ENCODE data around the gene UBAP2L.

Gene UBAP2L

GRCh38 chr1:154178911-154179811 is 41.6 kb upstream of the UBAP2L start:
- DNase-seq (ENCODE audit: low read depth): no peak
- H3K4me3 ChIP-seq (replicated peaks; ENCODE audit: low read depth, low read length): peak overlapping the region; percentile 4
- TF ChIP-seq CTCF (IDR thresholded peaks at IDR 0.05; ENCODE audit: low read length, missing control alignments): no peak

DNA sequence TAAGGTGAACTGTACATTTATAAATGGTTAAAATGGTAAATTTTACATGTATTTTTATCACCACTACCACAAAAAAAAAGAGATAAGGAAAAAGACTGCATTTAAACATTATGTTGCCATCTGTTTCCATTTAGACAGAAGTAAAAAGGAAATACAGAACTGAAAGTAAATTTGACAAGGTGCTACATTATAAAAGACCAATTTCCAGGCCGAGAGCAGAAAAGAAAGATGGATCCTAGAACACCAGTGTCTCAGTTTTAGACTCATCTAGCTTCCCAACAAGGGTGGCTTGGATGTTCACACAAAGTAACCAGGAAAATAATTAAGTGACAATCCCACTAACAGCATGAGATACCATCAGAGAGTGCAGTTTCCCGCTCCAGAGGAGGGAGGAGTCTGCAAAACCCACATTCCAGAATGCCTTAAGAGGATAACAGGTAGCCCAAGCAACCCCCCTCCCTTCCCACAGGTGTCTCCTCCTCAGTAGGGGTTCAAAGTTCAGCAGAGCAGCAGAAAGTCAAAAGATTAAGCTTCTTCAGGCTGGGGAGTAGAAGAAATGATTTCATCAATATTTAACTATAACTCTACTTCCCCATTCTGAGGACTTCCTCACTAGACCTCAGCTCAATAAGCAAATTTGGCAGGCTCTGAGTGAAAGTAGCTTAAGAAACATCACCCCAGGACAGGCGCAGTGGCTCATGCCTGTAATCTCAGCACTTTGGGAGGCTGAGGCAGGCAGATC is 40.6 kb upstream of the UBAP2L start:
- no peak for DNase-seq (ENCODE audit: low read depth)
- TF ChIP-seq CTCF (IDR thresholded peaks at IDR 0.05; ENCODE audit: low read length, missing control alignments): no peak
- H3K4me3 ChIP-seq (replicated peaks; ENCODE audit: low read depth, low read length): peak overlapping the region; percentile 25

GRCh38 chr1:154181944-154182343 is 38.8 kb upstream of the UBAP2L start:
- DNase-seq (ENCODE audit: low read depth): no peak
- peak overlapping the region; percentile 100 for H3K4me3 ChIP-seq (replicated peaks; ENCODE audit: low read depth, low read length)

GRCh38 chr1:154182344-154183045 is 38.3 kb upstream of the UBAP2L start:
- DNase-seq (ENCODE audit: low read depth): peak; percentile 89
- no peak for TF ChIP-seq CTCF (IDR thresholded peaks at IDR 0.05; ENCODE audit: low read length, missing control alignments)
- peak overlapping the region; percentile 100 for H3K4me3 ChIP-seq (replicated peaks; ENCODE audit: low read depth, low read length)

More at GRCh38 chr1:154181944-154182343, 38.8 kb upstream of the UBAP2L start:
- no peak for TF ChIP-seq CTCF (IDR thresholded peaks at IDR 0.05; ENCODE audit: low read length, missing control alignments)

- peak; percentile 97 for DNase-seq (ENCODE audit: low read depth)
- TF ChIP-seq CTCF (IDR thresholded peaks at IDR 0.05; ENCODE audit: low read length, missing control alignments): no peak
- H3K4me3 ChIP-seq (replicated peaks; ENCODE audit: low read depth, low read length): peak overlapping the region; percentile 100
Observed at GRCh38 chr1:154183046-154183915, 37.5 kb upstream of the UBAP2L start.

DNA sequence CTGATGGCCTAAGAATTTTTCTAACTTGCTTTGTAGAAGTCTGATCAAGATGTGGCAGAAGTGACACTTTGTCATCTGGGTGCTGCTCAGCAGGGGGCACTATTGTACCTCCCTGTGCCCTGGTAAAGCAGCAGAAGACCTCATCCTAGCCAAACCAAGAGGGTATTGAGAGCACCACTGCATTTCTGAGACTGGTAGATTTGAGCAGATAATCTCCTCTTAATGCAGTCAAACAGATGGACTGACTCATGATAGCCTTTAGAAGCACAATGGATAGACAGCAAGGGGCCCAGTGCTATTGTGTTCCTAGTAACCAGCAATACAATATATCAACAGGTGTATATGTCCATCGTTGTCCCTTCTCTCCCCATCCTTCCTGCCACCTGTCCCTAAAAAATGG is 34.6 kb upstream of the UBAP2L start:
- TF ChIP-seq CTCF (IDR thresholded peaks at IDR 0.05; ENCODE audit: low read length, missing control alignments): peak; percentile 69

More for the DNA sequence above, 34.6 kb upstream of the UBAP2L start:
- no peak overlapping the region for H3K4me3 ChIP-seq (replicated peaks; ENCODE audit: low read depth, low read length)
- peak; percentile 81 for DNase-seq (ENCODE audit: low read depth)
